ENCODE measurements around the gene ZBTB21. TPM values are rescaled to one million over a fixed set of nuclear protein-coding genes. Genes with fewer than 3 reads are reported as not detected.

Gene ZBTB21
- total and polyA plus RNA-seq, 2 of the 8 experiments (the other 6 are each of a cell fraction or from before 2014, with no cell fraction given), result 3.9 to 17.8 TPM

GRCh38 chr21:41992576-41992975 is 17.6 kb downstream of the ZBTB21 start (continued):
- TF ChIP-seq CHD7 (IDR thresholded peaks at IDR 0.05; ENCODE audit: insufficient replicate concordance, low read length) (no peak), SRF (IDR thresholded peaks at IDR 0.05; ENCODE audit: low read depth, low read length) (no peak), NRF1 (IDR thresholded peaks at IDR 0.05; ENCODE audit: low read depth, low read length) (no peak), KDM4A (IDR thresholded peaks at IDR 0.05; ENCODE audit: low read depth, low read length, severe bottlenecking) (no peak), KDM1A (IDR thresholded peaks at IDR 0.05; ENCODE audit: borderline replicate concordance, low read length) (no peak), SIX5 (IDR thresholded peaks at IDR 0.05; ENCODE audit: low read depth, low read length) (no peak), CEBPB (IDR thresholded peaks at IDR 0.05; ENCODE audit: low read depth, low read length) (no peak), TAF7 (optimal IDR thresholded peaks at IDR 0.05; ENCODE audit: borderline replicate concordance, low read depth, low read length) (no peak), EGR1 (IDR thresholded peaks at IDR 0.05; ENCODE audit: borderline replicate concordance, low read depth, low read length) (no peak), HDAC6 (IDR thresholded peaks at IDR 0.05; ENCODE audit: low read depth, low read length) (no peak)
